GM12878 (cell line): ENCODE data around the gene PRUNE2. TPM values are rescaled to one million over a fixed set of nuclear protein-coding genes. Genes with fewer than 3 reads are reported as not detected.

Experiments
- ATAC-seq: fragments of 200-7000 bp; cut with Tn5 transposase; 3 replicates; pipeline ENCODE4 v1.9.1; 2020; ENCODE audit warnings: mild to moderate bottlenecking, moderate library complexity
- BruUV-seq: library from RNA; stranded (reverse); fragments of 400-500 nt; replicated peaks from 2 replicates; lab custom pipeline; 2021; lab: Mats Ljungman, UMichigan
- CTCF ChIA-PET: fragments of 300-600 bp; sonication (Branson Sonifier 250); formaldehyde crosslinking; extraction: SDS; loops from one replicate; lab custom pipeline; 2021; ENCODE audit warnings: inconsistent platforms; lab: Yijun Ruan, JAX
- POLR2A ChIA-PET: fragments of 350-600 bp; formaldehyde crosslinking; extraction: SDS; loops from one replicate; lab custom pipeline; 2021; ENCODE audit warnings: inconsistent platforms; lab: Charles Lee
- RAD21 ChIA-PET: fragments of 300-600 bp; sonication (Branson Sonifier 250); formaldehyde crosslinking; loops from one replicate; lab custom pipeline; 2023; ENCODE audit warnings: antibody characterized with exemption; ENCODE audit not compliant: unreplicated experiment; lab: Charles Lee
- SMC1A ChIA-PET: fragments of 300-600 bp; sonication (Branson Sonifier 250); formaldehyde crosslinking; loops from one replicate; lab custom pipeline; 2023; ENCODE audit not compliant: unreplicated experiment, uncharacterized antibody; lab: Charles Lee
- DNase-seq: peaks from one replicate; pipeline ENCODE4 v3.0.0-alpha.2; 2011; ENCODE audit warnings: low read depth, low spot score
- FAIRE-seq: peaks from 3 replicates; lab custom pipeline; 2011; peaks lifted over from hg19 to GRCh38; lab: Jason Lieb, UNC
- H2AFZ ChIP-seq: 2 replicates; pipeline ENCODE4 v1.6.0; 2011; ENCODE audit warnings: low read depth, low read length, control low read depth; ENCODE audit not compliant: control insufficient read depth
- H3K27ac ChIP-seq: 2 replicates; pipeline ENCODE4 v1.5.1; 2011; ENCODE audit warnings: control low read depth; ENCODE audit not compliant: control insufficient read depth, insufficient read depth
- H3K27me3 ChIP-seq, 2 experiments: replicated peaks in 1 of 2; 2 replicates each; pipeline versions ENCODE4 v1.6.0 to v1.6.1; 2011; ENCODE audit warnings: low read length in 1 of 2; ENCODE audit not compliant: control insufficient read depth in 2 of 2, insufficient read depth in 2 of 2
- H3K36me3 ChIP-seq, 2 experiments: 2 replicates each; pipeline ENCODE4 v1.5.1; 2011; ENCODE audit warnings: low read length in 1 of 2; ENCODE audit not compliant: control insufficient read depth in 2 of 2, insufficient read depth in 2 of 2
- H3K4me1 ChIP-seq: 2 replicates; pipeline ENCODE4 v1.6.1; 2011; ENCODE audit warnings: mild to moderate bottlenecking, low read length, moderate library complexity, mixed read lengths; ENCODE audit not compliant: control insufficient read depth, insufficient read depth
- H3K4me2 ChIP-seq: 2 replicates; pipeline ENCODE4 v1.6.0; 2011; ENCODE audit warnings: control low read depth; ENCODE audit not compliant: control insufficient read depth, insufficient read depth
- H3K4me3 ChIP-seq: fragments of 200-600 bp; sonication (generic); 2 replicates; pipeline ENCODE4 v1.5.1; 2016
- H3K79me2 ChIP-seq: 2 replicates; pipeline ENCODE4 v1.6.0; 2011; ENCODE audit warnings: low read length; ENCODE audit not compliant: control insufficient read depth, insufficient read depth
- H3K9ac ChIP-seq: 2 replicates; pipeline ENCODE4 v1.8.0; 2011; ENCODE audit warnings: low read length, control low read depth, mixed read lengths; ENCODE audit not compliant: control insufficient read depth, insufficient read depth
- H3K9me3 ChIP-seq: replicated peaks from 3 replicates; pipeline ENCODE4 v1.5.1; 2011; ENCODE audit warnings: mild to moderate bottlenecking, low read length; ENCODE audit not compliant: control insufficient read depth, insufficient read depth
- H4K20me1 ChIP-seq: 2 replicates; pipeline ENCODE4 v1.6.0; 2011; ENCODE audit not compliant: control insufficient read depth, insufficient read depth
- JUNB ChIP-seq: IDR thresholded peaks from 2 replicates; pipeline ENCODE4 v1.6.1; 2016; ENCODE audit warnings: antibody characterized with exemption, mild to moderate bottlenecking
- POU2F2 ChIP-seq: IDR thresholded peaks from 3 replicates; pipeline ENCODE4 v1.6.1; 2011; ENCODE audit warnings: low read depth, mild to moderate bottlenecking, low read length, borderline replicate concordance
- WGBS: methylation state at CpG from one replicate; pipeline ENCODE4 v1.1.6; 2016; ENCODE audit warnings: low lambda C conversion rate; ENCODE audit not compliant: insufficient replicate concordance, insufficient coverage; ENCODE audit errors: missing lambda C conversion rate; 5-methylcytosine and 5-hydroxymethylcytosine counted together
- in situ Hi-C: fragments of 300-500 bp; cut with MboI; formaldehyde crosslinking; loops from 9 replicates; pipeline ENCODE4 v1.14.3; 2018; ENCODE audit warnings: mixed read lengths
- intact Hi-C: fragments of 100-400 bp; cut with micrococcal nuclease; formaldehyde crosslinking; loops from one replicate; pipeline ENCODE4 v1.14.2; 2022; ENCODE audit not compliant: unreplicated experiment
- polyA plus RNA-seq, 11 experiments: library from polyadenylated mRNA; depleted of rRNA in 4 of 11; unstranded in 6 of 11; stranded (reverse) in 5 of 11; fragments of >200 nt; fragmentation: Nextera tagmentation in 4 of 11; fragmentation: Illumina TruSeq in 1 of 11; extraction: Ambion mirVana in 4 of 11; extraction: Trizol in 1 of 11; gene quantifications; 1 replicate in 1 of 11; 2 replicates in 10 of 11; pipeline versions ENCODE4 v1.2.1 to v1.2.3, GENCODE V29; 2011 to 2016; ENCODE audit warnings: inconsistent platforms in 2 of 11, missing spikeins in 2 of 11, low read depth in 1 of 11
- total RNA-seq, 4 experiments: library from RNA; depleted of rRNA in 3 of 4; stranded (reverse); fragments of >200 nt in 3 of 4; fragmentation: Illumina TruSeq in 1 of 4; extraction: Trizol in 1 of 4; gene quantifications; 2 replicates each; pipeline versions ENCODE4 v1.2.1 to v1.2.3, GENCODE V29; 2013 to 2021
- TF ChIP-seq, protein P1 (sequence below): IDR thresholded peaks from 2 replicates; pipeline ENCODE4 v1.6.1; 2012; ENCODE audit warnings: improper control_type of control experiment, low read depth, low read length; ENCODE audit not compliant: insufficient replicate concordance

The PRUNE2 gene
- total and polyA plus RNA-seq, 10 of the 15 experiments (the other 5 are each of a cell fraction or from before 2014, with no cell fraction given), result 0.07 to 0.63 (median 0.25) TPM

DNA sequence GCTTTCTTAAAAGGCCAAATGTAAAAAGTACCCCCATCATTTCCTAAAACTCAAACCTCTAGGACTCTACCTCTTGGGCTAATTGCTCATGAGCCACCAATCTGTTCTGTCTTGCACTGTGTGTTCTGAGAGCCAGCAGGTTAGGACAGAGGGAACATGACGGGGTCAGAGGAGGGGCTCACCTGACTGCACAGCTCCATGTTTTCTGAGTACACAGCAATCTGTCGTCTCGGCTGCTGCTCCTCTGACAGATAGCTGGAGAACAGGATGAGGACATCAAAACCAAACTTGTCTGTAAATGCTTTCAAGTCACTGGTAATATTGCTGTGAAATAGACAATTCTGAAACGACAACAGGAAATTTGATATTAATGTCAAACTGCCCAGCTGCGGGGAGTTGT lies 192.5 kb downstream of the PRUNE2 start:
- in situ Hi-C loops (no loop called here), intact Hi-C loops (no loop called here)
- Histone ChIP-seq H4K20me1 (no peaks in the 10 kb centered on the region), H3K4me2 (no peak overlapping the region), H3K9me3 (no peaks in the 10 kb centered on the region), H2AFZ (no peak overlapping the region), H3K27me3 (peaks cover 4 to 10% of the 10 kb centered on the region in 2 experiments; a peak in 3 of 4 replicates), H3K4me1 (no peaks in the 10 kb centered on the region), H3K79me2 (no peaks in the 10 kb centered on the region), H3K4me3 (no peak overlapping the region), H3K36me3 (no peaks in the 10 kb centered on the region), H3K27ac (no peak overlapping the region), H3K9ac (no peak overlapping the region)
- DNase-seq, result no peak
- TF ChIP-seq POU2F2, result no peak
- BruUV-seq, result no TSS peak
- CTCF ChIA-PET, result no interaction called here
- POLR2A ChIA-PET, result interaction anchor here (0.6 kb wide), 1 partner anchor 329 kb away, joined by 5 read pairs; no protein-coding TSS in a partner anchor
- SMC1A ChIA-PET, result no interaction called here
- ATAC-seq, result no peak
- RAD21 ChIA-PET, result no interaction called here
- 1% methylated on average over 5 of the region's 5 CpGs for WGBS
- FAIRE-seq, result no peak

DNA sequence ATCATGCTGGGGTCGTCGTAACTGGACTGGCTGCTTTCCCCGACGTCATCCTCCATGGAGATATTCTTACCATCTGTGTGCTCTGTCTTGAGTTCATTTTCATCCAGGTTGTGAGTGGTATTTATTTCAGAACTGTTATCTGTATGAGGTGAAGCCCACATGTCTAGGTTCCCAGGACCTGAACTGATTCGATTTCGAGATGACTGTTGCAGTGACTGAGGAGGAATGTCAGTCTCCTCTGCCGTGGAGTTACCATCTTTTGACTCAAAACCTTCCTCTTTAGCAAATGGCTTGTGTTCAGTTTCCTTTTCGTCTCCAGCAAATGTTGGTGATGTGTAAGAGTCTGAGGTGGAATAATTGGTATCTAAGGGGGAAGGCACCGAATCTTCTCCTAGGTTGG lies 196.9 kb downstream of the PRUNE2 start:
- WGBS, result 13% methylated on average over 9 of the region's 9 CpGs
- RAD21 ChIA-PET, result no interaction called here
- intact Hi-C loops (loop anchor here (10.0 kb wide), 1 partner anchor 1444 kb away; no protein-coding TSS in a partner anchor), in situ Hi-C loops (no loop called here)
- no peak overlapping the region for H2AFZ ChIP-seq
- POLR2A ChIA-PET, result no interaction called here
- CTCF ChIA-PET, result no interaction called here
- H3K9ac ChIP-seq, result no peak overlapping the region
- H4K20me1 ChIP-seq, result no peaks in the 10 kb centered on the region
- BruUV-seq, result no TSS peak
- H3K4me1 ChIP-seq, result no peaks in the 10 kb centered on the region
- TF ChIP-seq, protein P1, sequence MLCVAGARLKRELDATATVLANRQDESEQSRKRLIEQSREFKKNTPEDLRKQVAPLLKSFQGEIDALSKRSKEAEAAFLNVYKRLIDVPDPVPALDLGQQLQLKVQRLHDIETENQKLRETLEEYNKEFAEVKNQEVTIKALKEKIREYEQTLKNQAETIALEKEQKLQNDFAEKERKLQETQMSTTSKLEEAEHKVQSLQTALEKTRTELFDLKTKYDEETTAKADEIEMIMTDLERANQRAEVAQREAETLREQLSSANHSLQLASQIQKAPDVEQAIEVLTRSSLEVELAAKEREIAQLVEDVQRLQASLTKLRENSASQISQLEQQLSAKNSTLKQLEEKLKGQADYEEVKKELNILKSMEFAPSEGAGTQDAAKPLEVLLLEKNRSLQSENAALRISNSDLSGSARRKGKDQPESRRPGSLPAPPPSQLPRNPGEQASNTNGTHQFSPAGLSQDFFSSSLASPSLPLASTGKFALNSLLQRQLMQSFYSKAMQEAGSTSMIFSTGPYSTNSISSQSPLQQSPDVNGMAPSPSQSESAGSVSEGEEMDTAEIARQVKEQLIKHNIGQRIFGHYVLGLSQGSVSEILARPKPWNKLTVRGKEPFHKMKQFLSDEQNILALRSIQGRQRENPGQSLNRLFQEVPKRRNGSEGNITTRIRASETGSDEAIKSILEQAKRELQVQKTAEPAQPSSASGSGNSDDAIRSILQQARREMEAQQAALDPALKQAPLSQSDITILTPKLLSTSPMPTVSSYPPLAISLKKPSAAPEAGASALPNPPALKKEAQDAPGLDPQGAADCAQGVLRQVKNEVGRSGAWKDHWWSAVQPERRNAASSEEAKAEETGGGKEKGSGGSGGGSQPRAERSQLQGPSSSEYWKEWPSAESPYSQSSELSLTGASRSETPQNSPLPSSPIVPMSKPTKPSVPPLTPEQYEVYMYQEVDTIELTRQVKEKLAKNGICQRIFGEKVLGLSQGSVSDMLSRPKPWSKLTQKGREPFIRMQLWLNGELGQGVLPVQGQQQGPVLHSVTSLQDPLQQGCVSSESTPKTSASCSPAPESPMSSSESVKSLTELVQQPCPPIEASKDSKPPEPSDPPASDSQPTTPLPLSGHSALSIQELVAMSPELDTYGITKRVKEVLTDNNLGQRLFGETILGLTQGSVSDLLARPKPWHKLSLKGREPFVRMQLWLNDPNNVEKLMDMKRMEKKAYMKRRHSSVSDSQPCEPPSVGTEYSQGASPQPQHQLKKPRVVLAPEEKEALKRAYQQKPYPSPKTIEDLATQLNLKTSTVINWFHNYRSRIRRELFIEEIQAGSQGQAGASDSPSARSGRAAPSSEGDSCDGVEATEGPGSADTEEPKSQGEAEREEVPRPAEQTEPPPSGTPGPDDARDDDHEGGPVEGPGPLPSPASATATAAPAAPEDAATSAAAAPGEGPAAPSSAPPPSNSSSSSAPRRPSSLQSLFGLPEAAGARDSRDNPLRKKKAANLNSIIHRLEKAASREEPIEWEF, result no peak
- TF ChIP-seq JUNB, result peak; percentile 18; the same call in 1 of the 2 replicates
- no peaks in the 10 kb centered on the region for H3K36me3 ChIP-seq
- H3K9me3 ChIP-seq, result no peaks in the 10 kb centered on the region
- no peak for ATAC-seq
- H3K79me2 ChIP-seq, result no peaks in the 10 kb centered on the region
- no peak for FAIRE-seq
- no peak overlapping the region for H3K4me2 ChIP-seq
- peaks cover 4 to 7% of the 10 kb centered on the region in 2 experiments; a peak in 3 of 4 replicates for H3K27me3 ChIP-seq
- H3K27ac ChIP-seq, result no peak overlapping the region
- no peak for DNase-seq
- SMC1A ChIA-PET, result no interaction called here
- H3K4me3 ChIP-seq, result no peak overlapping the region
